Astrocyte of the cerebellum (primary cell): ENCODE measurements around the gene SOAT2.

ENCODE experiments used
- DNase-seq: peaks from one replicate; pipeline ENCODE4 v3.0.0-alpha.2; 2011; ENCODE audit warnings: low read depth
- H3K4me3 ChIP-seq: 2 replicates; pipeline ENCODE4 v1.5.1; 2011; ENCODE audit warnings: mild to moderate bottlenecking, low read depth, low read length, moderate library complexity
- CTCF ChIP-seq: IDR thresholded peaks from 2 replicates; pipeline ENCODE4 v1.5.1; 2012; ENCODE audit warnings: low read length, low read depth, moderate library complexity, mild to moderate bottlenecking; ENCODE audit errors: missing control alignments
- in situ Hi-C: cut with HindIII; loops from 2 replicates; pipeline ENCODE4 v1.10.0; 2017; ENCODE audit warnings: low sequenced_read_pairs

The SOAT2 gene

GRCh38 chr12:53122961-53123468 is 19.7 kb downstream of the SOAT2 start:
- in situ Hi-C loops = no loop called here
- H3K4me3 ChIP-seq = no peak overlapping the region
- TF ChIP-seq CTCF = no peak
- DNase-seq = no peak

GRCh38 chr12:53123578-53124351 is 20.5 kb downstream of the SOAT2 start:
- H3K4me3 ChIP-seq = no peak overlapping the region
- TF ChIP-seq CTCF = no peak
- in situ Hi-C loops = no loop called here
- no peak for DNase-seq

GRCh38 chr12:53124352-53124723 is 21.1 kb downstream of the SOAT2 start:
- H3K4me3 ChIP-seq = no peak overlapping the region
- no peak for TF ChIP-seq CTCF
- in situ Hi-C loops = no loop called here
- DNase-seq = no peak

- DNase-seq = no peak
- no peak overlapping the region for H3K4me3 ChIP-seq
- no peak for TF ChIP-seq CTCF
- in situ Hi-C loops = no loop called here
Measured at GRCh38 chr12:53127169-53127568, 23.9 kb downstream of the SOAT2 start.

GRCh38 chr12:53128780-53129569 is 25.7 kb downstream of the SOAT2 start:
- in situ Hi-C loops = no loop called here
- TF ChIP-seq CTCF = no peak
- H3K4me3 ChIP-seq = no peak overlapping the region
- DNase-seq = no peak

- TF ChIP-seq CTCF = no peak
- DNase-seq = no peak
- no peak overlapping the region for H3K4me3 ChIP-seq
- in situ Hi-C loops = loop anchor here (5.0 to 10.0 kb wide), 2 partner anchors 55 to 133 kb away; partner anchors contain the start of genes ESPL1 and SPRYD3
Measured at GRCh38 chr12:53131844-53132243, 28.6 kb downstream of the SOAT2 start.
